ENCODE measurements around the gene GATA2. TPM values are rescaled to one million over a fixed set of nuclear protein-coding genes. Genes with fewer than 3 reads are reported as not detected.

Gene GATA2
- not detected in 2 replicates for total RNA-seq

GRCh38 chr3:128492671-128493569 is at the start of gene GATA2:
GATA2 (minus strand) TSS chr3:128493201; CDS start chr3:128487031, 6,170 bp downstream.

GRCh38 chr3:128466840-128467541 is 26.0 kb downstream of the GATA2 start, which contains the start of gene DNAJB8:
DNAJB8 (minus strand) TSS chr3:128466890; CDS start chr3:128463245, 3,645 bp downstream.

Other genes starting within 250 kb of the GATA2 start
- gene DNAJB8, start 26.3 kb downstream of the GATA2 start, total RNA-seq, result not detected in 2 replicates
- 385 and 409 TPM in 2 replicates for gene RPN1, start 157.6 kb upstream of the GATA2 start, total RNA-seq
- gene RAB7A, start 233.0 kb upstream of the GATA2 start, total RNA-seq, result 67.9 and 78.6 TPM in 2 replicates

All from hair follicular keratinocyte (primary cell).